Activated CD4-positive, alpha-beta T cell treated with anti-CD3 and anti-CD28 coated beads for 1 hour (primary cell): ENCODE measurements around the gene SLC9C2.
"Not testable (repeated sequence)": the region's sequence is repeated elsewhere in the genome, so short reads cannot be mapped to it uniquely, and the experiment has no call there.

Experiments used
- DNase-seq: peaks from one replicate; pipeline ENCODE4 v3.0.0-alpha.2; 2020

SLC9C2 gene

DNA sequence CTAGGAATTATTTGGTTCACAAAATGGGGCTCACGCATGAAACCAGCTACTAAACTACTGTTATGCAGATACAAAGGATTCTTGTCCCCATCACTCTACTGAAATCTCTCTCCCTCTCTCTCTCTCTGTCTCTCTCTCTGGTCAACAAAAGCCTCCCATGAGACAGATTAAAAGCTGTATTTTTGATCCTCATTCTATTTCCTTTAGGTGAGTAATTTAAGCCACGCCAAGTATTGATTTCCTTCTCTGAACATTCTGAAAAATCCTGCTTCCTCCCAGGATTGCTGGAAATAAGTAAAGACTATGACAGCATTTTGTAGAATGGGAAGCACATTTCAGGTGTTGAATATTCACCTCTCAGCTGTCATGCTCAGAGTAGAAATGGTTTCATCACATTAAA, 82.1 kb downstream of the SLC9C2 start:
- no peak for DNase-seq

GRCh38 chr1:173514503-173514902, 88.4 kb downstream of the SLC9C2 start:
- not testable (repeated sequence) for DNase-seq

- no peak for DNase-seq
Measured at GRCh38 chr1:173509797-173510196, 93.1 kb downstream of the SLC9C2 start.

- DNase-seq, result no peak
Measured at GRCh38 chr1:173508541-173508940, 94.3 kb downstream of the SLC9C2 start.

GRCh38 chr1:173507847-173508209, 95.0 kb downstream of the SLC9C2 start:
- DNase-seq, result no peak

DNA sequence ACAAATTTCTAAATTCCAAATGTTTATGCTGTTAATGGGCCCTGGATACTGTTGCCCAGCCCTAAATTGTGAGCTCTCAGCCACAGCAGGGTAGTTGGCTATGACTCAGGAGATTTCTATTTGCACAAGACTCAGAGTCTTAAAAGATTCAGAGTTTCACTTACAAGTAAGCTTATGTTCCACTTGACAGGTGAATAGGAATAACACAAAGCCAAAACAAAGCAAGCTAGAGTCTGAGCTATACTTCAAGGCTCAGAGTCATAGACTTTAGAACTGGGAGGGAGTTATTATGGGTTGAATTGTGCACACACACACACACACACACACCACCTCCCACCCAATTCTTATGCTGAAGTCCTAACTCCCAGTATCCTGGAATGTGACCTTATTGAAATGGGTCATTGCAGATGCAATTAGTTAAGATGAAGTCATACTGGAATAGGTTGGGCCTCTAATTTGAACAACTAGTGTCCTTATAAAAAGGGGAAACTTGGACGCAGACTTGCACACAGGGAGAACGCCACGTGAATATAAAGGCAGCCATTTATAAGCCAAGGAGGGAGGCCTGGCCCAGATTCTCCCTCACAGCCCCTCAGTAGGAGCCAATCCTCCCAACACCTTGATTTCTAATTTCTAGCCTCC, 95.5 kb downstream of the SLC9C2 start:
- DNase-seq, result no peak

DNA sequence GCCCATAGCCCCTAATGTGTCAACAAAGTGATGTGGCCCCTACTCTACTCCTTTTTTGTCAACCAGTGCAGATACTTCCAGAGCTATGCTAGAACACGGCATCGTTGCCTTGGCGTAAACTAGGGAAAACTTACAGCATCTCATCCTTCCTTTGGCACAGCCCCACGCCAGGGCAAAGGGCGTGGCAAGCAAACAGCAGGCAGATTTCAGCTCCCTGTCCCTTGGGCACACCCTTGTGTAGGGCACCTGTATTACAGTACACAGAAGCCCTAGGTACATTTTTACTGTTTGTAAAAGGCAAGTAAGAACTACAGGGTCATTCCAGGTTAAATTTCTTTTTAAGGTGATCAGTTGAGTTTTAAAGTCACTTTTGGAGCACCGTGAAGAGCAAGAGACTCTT, 96.4 kb downstream of the SLC9C2 start:
- no peak for DNase-seq

- no peak for DNase-seq
Measured at GRCh38 chr1:173505391-173505790, 97.5 kb downstream of the SLC9C2 start.

DNA sequence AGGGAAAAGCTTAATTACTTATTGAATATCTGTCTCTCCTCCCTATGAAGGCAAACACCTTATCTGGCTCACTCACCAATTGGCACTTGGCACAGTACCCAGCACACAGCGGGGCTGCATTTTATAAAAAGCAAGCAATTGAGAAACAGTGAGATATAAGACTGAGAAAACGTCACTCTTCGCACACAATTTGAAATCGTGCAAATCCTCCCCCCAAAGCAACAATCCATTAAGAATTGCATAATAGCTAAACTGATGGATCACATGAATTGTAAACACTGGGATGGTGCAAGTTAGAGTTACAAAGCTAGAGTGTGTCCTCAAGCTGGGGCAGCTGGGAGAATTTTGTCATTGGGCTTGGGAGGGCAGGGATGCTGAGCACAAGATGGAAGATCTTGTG, 98.6 kb downstream of the SLC9C2 start:
- no peak for DNase-seq

- DNase-seq, result no peak
Measured at GRCh38 chr1:173503391-173503790, 99.5 kb downstream of the SLC9C2 start.

DNA sequence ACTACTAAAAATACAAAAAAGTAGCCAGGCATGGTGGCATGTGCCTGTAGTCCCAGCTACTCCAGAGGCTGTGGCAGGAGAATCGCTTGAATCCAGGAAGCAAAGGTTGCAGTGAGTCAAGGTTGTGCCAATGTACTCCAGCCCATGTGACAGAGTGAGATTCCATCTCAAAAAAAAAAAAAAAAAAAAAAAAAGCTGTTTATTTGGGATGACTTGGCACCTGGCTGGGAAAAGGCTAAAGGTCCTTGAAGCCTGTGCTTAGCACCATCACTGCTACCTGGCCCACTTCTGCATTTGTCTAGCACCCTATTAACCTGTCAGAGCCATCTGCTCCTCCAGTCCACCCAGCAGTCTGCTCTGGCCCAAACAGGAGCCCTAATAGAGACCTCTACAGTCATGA, 100.8 kb downstream of the SLC9C2 start:
- no peak for DNase-seq

DNA sequence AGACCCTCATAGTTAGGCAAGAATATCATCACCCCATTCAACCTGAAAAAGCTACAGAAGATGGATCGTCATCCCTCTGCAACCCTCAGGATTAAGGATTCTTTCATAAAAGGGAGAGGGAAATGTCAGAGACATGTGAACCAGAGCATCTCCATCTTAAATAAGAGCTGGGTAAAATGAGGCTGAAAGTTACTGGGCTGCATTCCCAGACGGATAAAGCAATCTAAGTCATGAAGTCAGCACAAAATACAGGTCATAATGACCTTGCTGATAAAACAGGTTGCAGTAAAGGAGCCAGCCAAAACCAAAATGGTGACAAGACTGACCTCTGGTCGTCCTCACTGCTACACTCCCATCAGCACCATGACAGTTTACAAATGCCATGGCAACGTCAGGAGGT, 103.1 kb downstream of the SLC9C2 start:
- no peak for DNase-seq

DNA sequence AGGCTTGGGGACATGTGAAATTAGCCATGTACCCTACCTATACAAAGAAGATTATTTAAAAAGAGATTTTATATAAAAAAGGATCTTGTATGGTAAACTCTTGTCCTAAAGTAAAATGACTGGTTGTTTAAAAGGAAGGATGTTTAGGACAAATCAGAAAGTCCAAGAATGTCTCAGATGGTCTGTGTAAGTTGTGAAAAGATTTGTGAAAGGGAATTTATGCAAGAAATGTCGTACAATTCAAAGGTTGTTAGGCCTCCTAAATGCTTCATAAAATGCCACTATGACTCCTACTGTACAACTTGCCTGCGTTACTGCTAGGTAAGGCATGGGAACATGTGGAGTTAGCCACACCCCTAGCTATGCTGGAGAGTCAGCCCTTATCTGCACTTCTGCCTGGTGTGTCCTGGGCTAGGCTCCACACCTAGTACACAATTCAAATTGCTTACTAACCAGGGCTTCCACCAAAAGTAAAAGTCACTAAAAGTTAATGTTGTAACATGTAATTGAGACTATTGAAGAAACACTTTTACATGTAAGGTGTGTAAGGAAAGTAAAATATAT, 106.0 kb downstream of the SLC9C2 start:
- no peak for DNase-seq

DNA sequence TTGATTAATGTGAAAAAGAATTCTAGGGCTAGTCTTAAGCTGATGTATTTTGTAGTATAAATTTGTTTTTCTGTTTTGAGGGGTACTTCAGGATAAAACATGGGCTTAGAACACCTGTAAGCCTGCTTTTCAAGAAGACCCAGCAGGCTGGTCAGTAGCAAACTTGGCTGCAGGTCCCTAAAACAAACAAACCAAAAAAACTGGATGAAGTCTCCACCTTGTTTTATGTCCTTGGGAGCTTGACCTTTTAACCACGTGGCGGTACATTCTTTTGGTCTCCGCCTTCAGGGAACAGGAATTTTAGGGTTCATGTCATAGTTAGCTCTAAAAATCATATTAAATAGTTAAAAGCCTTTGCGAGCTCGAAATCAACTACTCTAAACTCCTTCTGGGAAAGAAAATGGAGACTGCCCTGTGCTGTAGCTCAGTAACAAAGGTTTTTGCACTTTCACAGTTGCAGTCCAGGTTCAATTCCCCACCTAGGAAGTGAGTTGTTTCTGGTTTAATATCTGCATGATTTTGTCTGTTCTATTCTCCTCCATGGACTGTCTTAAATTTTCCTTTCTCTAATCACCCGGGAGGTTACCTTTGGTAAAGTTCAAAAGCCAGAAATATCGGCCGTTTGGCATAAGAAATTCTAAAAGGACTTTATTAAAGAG, 107.1 kb downstream of the SLC9C2 start:
- DNase-seq, result no peak

- not testable (repeated sequence) for DNase-seq
Measured at GRCh38 chr1:173493125-173493524, 109.7 kb downstream of the SLC9C2 start.

- DNase-seq, result no peak
Measured at GRCh38 chr1:173491508-173491907, 111.4 kb downstream of the SLC9C2 start.

DNA sequence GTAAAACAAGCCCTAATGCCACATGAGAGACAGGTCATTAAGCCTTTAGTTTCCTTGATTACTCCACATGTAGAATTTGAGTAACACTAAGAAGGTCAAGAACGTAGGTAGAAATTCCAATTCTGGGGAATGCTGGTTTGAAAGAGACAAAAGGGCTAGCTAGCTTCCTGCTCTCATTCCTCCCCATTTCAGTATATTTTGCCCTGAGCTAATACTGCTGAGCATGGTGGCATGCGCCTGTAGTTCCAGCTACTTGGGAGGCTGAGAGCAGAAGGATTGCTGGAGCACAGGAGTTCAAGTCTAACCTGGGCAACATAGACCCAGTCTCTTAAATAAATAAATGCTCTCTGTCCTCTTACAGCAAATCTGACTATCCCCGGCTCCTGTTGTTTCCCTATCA, 112.9 kb downstream of the SLC9C2 start:
- no peak for DNase-seq

DNA sequence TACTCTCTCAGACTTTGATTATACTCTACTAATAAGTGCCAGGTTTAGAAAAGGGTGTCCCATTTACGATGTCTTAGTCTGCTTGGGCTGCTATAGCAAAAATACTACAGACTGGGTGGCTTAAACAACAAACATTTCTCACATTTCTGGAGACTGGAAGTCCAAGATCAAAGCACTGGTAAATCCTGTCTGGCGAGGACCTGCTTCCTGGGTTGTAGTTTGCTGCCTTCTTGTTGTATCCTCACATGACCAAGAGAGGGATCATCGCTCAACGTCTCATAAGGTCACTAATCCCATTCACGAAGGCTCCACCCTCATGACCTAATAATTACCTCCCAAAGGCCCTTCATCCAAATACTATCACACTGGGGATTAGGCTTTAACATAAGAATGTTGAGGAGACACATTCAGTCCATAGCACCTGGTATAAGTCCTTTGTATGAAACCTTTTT, 113.7 kb downstream of the SLC9C2 start:
- DNase-seq, result no peak

- DNase-seq, result no peak
Measured at GRCh38 chr1:173488001-173488400, 114.9 kb downstream of the SLC9C2 start.

- DNase-seq, result no peak
Measured at GRCh38 chr1:173485401-173485800, 117.5 kb downstream of the SLC9C2 start.

DNA sequence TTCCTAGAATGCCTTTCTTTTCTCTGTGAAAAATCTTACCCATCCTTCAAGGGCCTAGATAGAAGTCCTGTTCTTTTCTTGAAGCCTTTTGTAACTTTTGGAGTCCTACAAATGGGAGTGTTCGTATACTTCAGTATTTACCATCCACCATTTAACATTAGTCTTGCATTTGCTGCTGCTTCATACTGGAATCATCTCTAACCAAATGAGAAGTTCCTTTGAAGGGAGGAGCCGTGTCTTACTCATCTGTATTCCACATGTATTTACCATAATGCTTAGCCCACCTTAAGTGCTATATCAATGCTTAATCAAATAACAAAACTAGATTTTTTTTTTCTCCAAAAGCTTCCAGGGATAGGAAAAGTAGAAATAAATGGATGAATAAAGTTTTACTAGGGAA, 118.6 kb downstream of the SLC9C2 start:
- no peak for DNase-seq

DNA sequence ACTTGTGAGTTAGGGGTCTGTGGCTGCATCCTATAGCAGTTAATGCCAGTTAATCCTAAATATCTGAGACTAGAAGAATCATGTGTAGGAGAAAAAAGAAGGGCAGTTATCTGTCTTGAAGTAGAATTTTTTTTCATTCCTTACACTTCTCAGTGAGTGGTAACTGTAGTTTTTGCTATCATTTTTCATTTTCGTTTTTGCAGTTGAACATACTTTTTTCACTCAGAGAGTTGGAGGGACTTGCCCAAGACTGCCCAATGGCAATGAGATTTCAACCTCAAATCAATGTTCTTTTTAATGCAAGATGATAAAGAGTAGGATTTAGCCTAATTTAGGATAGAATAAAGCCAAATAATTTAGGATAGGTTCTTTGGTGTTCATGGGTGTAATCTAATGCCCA, 120.2 kb downstream of the SLC9C2 start:
- DNase-seq, result no peak

DNA sequence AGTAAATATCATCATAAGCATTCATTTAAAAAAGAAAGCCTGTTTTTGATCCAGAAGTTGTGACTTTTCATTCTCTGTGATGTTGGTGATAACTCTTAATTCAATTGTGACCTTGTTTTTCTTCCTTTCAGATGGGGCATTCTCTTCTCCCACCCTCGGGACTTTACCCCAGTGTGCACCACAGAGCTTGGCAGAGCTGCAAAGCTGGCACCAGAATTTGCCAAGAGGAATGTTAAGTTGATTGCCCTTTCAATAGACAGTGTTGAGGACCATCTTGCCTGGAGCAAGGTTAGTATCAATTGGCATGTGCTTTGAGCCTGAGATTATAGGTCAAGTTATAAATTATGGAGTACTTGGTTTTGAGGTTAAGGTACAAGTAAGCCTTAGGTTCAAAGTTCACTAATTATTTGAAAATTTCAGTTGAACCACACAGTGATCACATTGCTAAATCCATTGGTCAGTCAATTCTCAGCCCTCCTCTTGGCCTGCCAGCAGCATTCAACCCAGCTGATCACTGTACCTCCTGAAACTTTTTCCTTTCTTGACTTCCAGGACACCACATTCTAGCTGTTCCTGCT, 121.6 kb downstream of the SLC9C2 start:
- DNase-seq, result no peak

DNA sequence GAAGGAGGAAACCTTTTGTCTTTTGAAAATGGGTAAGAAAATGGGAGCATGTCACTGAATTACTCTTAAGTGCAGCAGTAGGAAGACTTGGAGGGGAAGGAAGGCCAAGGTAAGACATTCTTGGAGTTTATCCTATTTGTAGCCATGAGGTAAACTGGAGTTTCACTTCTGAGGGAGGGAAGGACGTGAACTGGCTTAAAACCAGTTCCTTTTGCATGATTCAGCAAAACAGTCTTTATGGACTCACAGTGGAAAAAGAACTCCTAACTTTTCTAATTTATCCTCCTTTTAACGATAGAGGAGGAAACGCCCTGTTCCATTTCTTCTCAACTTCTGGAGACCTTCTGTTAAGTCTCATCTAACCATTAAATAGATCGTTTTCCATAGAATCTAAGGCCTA, 123.2 kb downstream of the SLC9C2 start:
- no peak for DNase-seq
